Measurements from ENCODE around the gene SPATA13.

GRCh38 chr13:24232474-24232873 is 72.0 kb downstream of the SPATA13 start:
- no peak for TF ChIP-seq POLR2A (IDR thresholded peaks at IDR 0.05)
- no peak for TF ChIP-seq CTCF (IDR thresholded peaks at IDR 0.05 in 8 of 11, conservative IDR thresholded peaks at IDR 0.05 in 3 of 11)
